Choroid plexus epithelial cell (primary cell): ENCODE measurements around the gene CFAP45.

ENCODE experiments used
- DNase-seq: peaks from one replicate; pipeline ENCODE4 v3.0.0-alpha.2; 2010; ENCODE audit warnings: low read depth
- H3K4me3 ChIP-seq: 2 replicates; pipeline ENCODE4 v1.5.1; 2011; ENCODE audit warnings: low read depth, mild to moderate bottlenecking, control low read depth, low read length, moderate library complexity
- TF ChIP-seq, protein P1 (sequence below): conservative IDR thresholded peaks from 2 replicates; pipeline ENCODE4 v1.5.1; 2011; ENCODE audit warnings: low read depth, mild to moderate bottlenecking, control low read depth, inconsistent platforms, low read length, moderate library complexity

The CFAP45 gene, protein sequence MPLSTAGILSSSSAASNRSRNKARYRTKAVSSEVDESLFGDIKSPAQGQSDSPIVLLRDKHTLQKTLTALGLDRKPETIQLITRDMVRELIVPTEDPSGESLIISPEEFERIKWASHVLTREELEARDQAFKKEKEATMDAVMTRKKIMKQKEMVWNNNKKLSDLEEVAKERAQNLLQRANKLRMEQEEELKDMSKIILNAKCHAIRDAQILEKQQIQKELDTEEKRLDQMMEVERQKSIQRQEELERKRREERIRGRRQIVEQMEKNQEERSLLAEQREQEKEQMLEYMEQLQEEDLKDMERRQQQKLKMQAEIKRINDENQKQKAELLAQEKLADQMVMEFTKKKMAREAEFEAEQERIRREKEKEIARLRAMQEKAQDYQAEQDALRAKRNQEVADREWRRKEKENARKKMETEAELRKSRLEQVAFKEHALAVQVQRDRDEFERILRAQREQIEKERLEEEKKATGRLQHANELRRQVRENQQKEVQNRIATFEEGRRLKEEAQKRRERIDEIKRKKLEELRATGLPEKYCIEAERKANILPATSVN

DNA sequence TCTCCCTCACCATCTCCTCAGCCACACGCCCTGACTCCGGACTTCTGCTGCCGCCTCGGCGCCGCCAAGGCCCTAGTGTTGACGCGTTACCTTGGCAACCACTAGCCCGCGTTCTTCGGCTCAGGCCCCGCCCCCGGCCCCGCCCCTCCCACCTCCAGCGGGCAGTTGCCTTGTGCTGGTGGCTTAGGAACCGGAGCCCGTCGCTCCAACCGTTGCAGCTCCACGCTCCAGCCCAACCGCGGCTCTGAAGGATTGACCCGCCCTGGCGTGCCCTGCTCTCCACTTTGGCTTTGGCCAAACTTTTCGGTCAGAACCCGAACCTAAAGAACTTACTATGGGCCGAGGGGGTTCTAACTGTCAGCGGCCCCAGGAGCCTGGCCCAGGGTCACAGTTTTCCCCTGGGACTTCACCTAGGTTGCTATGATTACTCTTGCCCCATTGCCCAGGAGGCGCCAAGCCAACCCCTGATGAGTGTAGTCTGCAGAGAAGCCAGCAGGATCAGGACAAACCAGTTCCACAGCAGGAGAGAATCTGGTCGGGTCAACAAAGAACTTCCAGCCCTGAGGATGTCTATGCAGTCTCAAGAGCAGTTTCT lies at the start of gene CFAP45:
Gene CFAP45, minus strand, starts transcription at position 80 of the 595 bp plus-strand sequence. Its CDS starts 67 bp downstream, at position 13.
- no peak within 1 kb of the TSS for H3K4me3 ChIP-seq
- TF ChIP-seq, protein P1, sequence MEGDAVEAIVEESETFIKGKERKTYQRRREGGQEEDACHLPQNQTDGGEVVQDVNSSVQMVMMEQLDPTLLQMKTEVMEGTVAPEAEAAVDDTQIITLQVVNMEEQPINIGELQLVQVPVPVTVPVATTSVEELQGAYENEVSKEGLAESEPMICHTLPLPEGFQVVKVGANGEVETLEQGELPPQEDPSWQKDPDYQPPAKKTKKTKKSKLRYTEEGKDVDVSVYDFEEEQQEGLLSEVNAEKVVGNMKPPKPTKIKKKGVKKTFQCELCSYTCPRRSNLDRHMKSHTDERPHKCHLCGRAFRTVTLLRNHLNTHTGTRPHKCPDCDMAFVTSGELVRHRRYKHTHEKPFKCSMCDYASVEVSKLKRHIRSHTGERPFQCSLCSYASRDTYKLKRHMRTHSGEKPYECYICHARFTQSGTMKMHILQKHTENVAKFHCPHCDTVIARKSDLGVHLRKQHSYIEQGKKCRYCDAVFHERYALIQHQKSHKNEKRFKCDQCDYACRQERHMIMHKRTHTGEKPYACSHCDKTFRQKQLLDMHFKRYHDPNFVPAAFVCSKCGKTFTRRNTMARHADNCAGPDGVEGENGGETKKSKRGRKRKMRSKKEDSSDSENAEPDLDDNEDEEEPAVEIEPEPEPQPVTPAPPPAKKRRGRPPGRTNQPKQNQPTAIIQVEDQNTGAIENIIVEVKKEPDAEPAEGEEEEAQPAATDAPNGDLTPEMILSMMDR = no peak
- DNase-seq = peak; percentile 88

DNA sequence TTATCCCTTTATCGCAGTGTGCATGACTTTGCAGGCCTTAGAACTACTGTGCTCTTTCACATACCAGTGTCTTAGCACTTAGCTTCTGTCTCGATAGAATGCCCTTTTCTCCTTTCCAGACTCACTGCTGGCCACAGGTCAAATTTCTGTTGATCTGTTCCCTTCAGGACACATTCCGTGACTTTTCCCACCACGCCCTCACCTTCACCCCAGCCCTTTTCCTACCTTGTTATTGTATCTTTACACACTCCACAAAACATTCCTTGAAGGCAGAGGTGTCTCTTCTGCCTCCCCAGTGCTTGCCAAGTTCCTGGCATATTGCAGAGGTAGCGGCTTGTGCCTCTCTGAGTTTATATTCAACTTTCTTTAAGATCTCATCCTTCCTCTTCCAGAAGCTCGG lies 49.2 kb upstream of the CFAP45 start:
- H3K4me3 ChIP-seq = no peak overlapping the region
- DNase-seq = no peak
- TF ChIP-seq, protein P1 = no peak

DNA sequence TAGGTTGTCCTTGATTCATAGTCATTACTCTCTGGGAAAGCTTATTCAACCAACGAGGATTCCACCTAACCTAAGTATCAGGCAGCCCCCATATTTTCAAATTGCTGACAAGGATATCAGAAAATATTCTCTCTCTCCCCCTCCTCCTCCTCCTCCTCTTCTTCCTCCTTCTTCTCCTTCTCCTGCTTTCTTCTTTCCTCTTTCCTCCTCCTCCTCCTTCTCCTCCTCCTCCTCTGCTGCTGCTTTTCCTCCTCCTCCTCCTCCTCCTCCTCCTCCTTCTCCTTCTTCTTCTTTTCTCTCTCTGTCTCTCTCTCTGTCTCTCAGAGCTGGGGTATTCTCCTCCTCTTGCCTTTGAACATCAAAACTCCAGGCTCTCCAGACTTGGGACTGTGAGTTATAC lies 48.0 kb upstream of the CFAP45 start:
- H3K4me3 ChIP-seq = no peak overlapping the region
- TF ChIP-seq, protein P1 = no peak
- no peak for DNase-seq

DNA sequence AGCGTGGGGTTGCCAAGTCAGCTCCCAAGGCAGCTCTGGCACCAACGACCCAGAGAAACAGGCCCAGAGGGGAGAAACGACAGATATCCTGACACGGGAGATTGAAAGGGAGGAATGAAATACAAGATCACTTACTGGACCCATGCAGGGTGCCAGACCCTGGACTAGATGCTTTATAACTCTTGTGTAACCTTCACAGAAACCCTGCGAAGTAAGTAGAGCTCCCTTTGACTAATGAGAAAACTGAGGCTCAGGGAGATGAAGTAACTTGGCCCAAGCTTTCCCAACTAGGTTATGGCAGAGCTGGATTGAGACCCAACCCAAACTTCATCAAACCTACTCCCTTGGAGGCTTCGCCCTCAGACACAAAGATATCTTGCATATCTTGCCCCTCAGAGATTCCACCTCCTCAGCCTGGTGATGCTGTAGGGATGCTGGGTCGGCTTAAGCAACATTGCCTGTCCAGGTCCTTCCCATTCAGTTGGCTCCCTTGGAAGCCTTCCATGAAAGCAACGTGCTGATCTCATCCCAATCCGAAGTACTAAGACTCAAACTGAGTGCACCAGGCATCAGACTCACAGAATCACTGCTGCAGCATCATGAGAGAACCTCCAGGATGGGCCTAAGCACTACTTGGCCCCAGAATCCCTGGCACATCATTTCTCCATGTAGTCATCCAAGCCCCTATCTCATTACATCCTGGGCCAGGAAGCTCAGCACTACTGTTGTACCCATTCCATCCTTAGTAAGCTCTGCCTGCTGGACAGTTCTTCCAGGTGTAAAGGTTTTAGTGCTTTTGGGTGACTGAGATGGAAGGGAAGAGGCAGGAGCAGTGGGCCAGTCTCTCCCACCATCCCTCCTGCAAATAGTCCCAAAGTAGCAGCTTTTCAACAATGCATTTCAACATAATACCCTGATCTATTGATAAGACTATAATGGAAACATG lies 46.5 kb upstream of the CFAP45 start:
- TF ChIP-seq, protein P1 = no peak
- H3K4me3 ChIP-seq = no peak overlapping the region
- no peak for DNase-seq

DNA sequence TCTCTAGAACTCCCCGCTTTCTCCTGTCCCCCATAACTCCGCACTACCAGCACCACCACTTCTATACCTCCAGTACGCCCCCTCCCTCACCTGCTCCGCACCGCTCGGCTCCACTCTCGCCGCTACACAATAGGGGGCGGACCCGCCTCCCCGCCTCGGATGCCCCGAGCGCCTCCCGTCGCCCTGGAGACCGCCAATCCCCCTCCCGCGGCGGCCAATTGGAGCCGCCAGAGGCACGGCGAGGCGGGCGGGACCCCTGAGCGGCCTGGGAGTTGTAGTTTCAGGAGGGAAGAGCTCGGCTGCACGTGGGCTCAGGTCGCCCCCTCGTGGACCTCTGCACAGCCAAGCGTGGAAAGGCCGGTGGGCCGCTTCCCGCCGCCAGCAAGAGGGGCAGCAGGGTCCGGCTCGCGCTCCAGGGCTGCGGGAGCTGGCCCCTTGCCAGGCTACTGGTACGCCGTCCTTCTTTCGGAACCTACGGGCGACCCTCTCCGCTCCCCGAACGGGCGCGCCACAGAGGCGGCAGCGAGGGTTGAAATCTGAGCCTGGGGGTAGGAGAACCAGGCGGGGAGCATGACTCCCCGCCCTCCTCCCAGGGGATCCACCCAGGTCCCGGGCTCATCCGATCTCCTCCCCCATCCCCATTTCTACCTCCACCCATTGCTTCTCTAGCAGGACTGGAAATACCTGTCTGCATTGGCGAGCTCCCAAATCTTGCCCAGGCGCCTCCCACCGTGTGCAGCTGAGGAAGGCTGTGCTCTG lies 45.7 kb upstream of the CFAP45 start, which contains the start of gene IGSF9:
Gene IGSF9, minus strand, starts transcription at position 131 of the 759 bp plus-strand sequence. CDS start 2,159 bp downstream, outside the sequence.
- TF ChIP-seq, protein P1 = peak; percentile 40
- peak within 1 kb of the TSS; percentile 46 for H3K4me3 ChIP-seq
- DNase-seq = peak; percentile 68
